Subcutaneous abdominal adipose tissue (tissue), 5 donors: ENCODE measurements around the gene JADE2.

Experiments
- H3K27ac ChIP-seq: one replicate; pipeline ENCODE4 v1.7.0; 2013; ENCODE audit warnings: low read depth, mild to moderate bottlenecking, inconsistent platforms, low read length, moderate library complexity
- H3K27me3 ChIP-seq, 5 donors: one replicate each; pipeline ENCODE4 v1.7.0; 2013; ENCODE audit warnings: low read length in 5 of 5, inconsistent platforms in 1 of 5; ENCODE audit not compliant: control insufficient read depth in 5 of 5, insufficient read depth in 4 of 5
- H3K36me3 ChIP-seq, 5 donors: one replicate each; pipeline ENCODE4 v1.7.0; 2013; ENCODE audit warnings: low read length in 5 of 5; ENCODE audit not compliant: control insufficient read depth in 5 of 5, insufficient read depth in 5 of 5
- H3K4me1 ChIP-seq, 5 donors: one replicate each; pipeline ENCODE4 v1.7.0; 2013; ENCODE audit warnings: low read length in 5 of 5, mild to moderate bottlenecking in 3 of 5, moderate library complexity in 1 of 5; ENCODE audit not compliant: control insufficient read depth in 5 of 5, insufficient read depth in 5 of 5
- H3K4me3 ChIP-seq, 5 donors: one replicate each; pipeline ENCODE4 v1.7.0; 2013; ENCODE audit warnings: low read length in 5 of 5, low read depth in 1 of 5
- H3K9ac ChIP-seq, 5 donors: one replicate each; pipeline ENCODE4 v1.7.0; 2013; ENCODE audit warnings: low read length in 5 of 5, mild to moderate bottlenecking in 4 of 5, moderate library complexity in 3 of 5
- H3K9me3 ChIP-seq, 5 donors: one replicate each; pipeline ENCODE4 v1.7.0; 2013; ENCODE audit warnings: low read length in 5 of 5; ENCODE audit not compliant: control insufficient read depth in 5 of 5
- donor health status: healthy.
- donor health status: healthy.
- donor health status: healthy.
- donor health status: healthy.
- donor health status: healthy.

JADE2 gene

GRCh38 chr5:134541736-134542376, 16.4 kb downstream of the JADE2 start:
- no peaks in the 10 kb centered on the region for H3K9me3 ChIP-seq
- peaks cover 0 to 60% (median 43%) of the 10 kb centered on the region in 5 donors for H3K36me3 ChIP-seq
- peaks cover 5 to 32% (median 30%) of the 10 kb centered on the region in 5 donors for H3K4me1 ChIP-seq
- H3K27me3 ChIP-seq, result no peaks in the 10 kb centered on the region
- H3K9ac ChIP-seq, result no peak overlapping the region
- H3K4me3 ChIP-seq, result no peak overlapping the region
- H3K27ac ChIP-seq, result no peak overlapping the region

GRCh38 chr5:134543820-134544614, 18.5 kb downstream of the JADE2 start:
- Histone ChIP-seq H3K27me3 (no peaks in the 10 kb centered on the region), H3K4me1 (peaks cover 7 to 53% (median 47%) of the 10 kb centered on the region in 5 donors), H3K27ac (peak overlapping the region; percentile 47), H3K36me3 (peaks cover 0 to 56% (median 37%) of the 10 kb centered on the region in 5 donors), H3K9me3 (no peaks in the 10 kb centered on the region), H3K4me3 (no peak overlapping the region), H3K9ac (peak overlapping the region in 1 of 5 donors; percentile 16)

GRCh38 chr5:134545070-134545868, 19.8 kb downstream of the JADE2 start:
- Histone ChIP-seq H3K36me3 (peaks cover 0 to 51% (median 29%) of the 10 kb centered on the region in 5 donors), H3K4me1 (peaks cover 7 to 60% (median 49%) of the 10 kb centered on the region in 5 donors), H3K27ac (peak overlapping the region; percentile 47), H3K27me3 (no peaks in the 10 kb centered on the region), H3K4me3 (peak overlapping the region in 1 of 5 donors; percentile 34), H3K9me3 (no peaks in the 10 kb centered on the region), H3K9ac (peak overlapping the region in 2 of 5 donors; percentile 16 to 38)

GRCh38 chr5:134547066-134547465, 21.6 kb downstream of the JADE2 start:
- H3K36me3 ChIP-seq, result peaks cover 0 to 44% (median 17%) of the 10 kb centered on the region in 5 donors
- H3K4me1 ChIP-seq, result peaks cover 7 to 67% (median 51%) of the 10 kb centered on the region in 5 donors
- no peaks in the 10 kb centered on the region for H3K9me3 ChIP-seq
- H3K9ac ChIP-seq, result no peak overlapping the region
- no peak overlapping the region for H3K27ac ChIP-seq
- H3K4me3 ChIP-seq, result no peak overlapping the region
- H3K27me3 ChIP-seq, result no peaks in the 10 kb centered on the region

- peak overlapping the region in 1 of 5 donors; percentile 39 for H3K4me3 ChIP-seq
- peaks cover 0 to 49% (median 20%) of the 10 kb centered on the region in 5 donors for H3K36me3 ChIP-seq
- no peaks in the 10 kb centered on the region for H3K9me3 ChIP-seq
- no peaks in the 10 kb centered on the region for H3K27me3 ChIP-seq
- H3K27ac ChIP-seq, result no peak overlapping the region
- no peak overlapping the region for H3K9ac ChIP-seq
- H3K4me1 ChIP-seq, result peaks cover 7 to 72% (median 52%) of the 10 kb centered on the region in 5 donors
Measured at GRCh38 chr5:134547579-134547978, 22.1 kb downstream of the JADE2 start.

- Histone ChIP-seq H3K4me1 (peaks cover 7 to 78% (median 55%) of the 10 kb centered on the region in 5 donors), H3K27ac (no peak overlapping the region), H3K4me3 (peak overlapping the region in 1 of 5 donors; percentile 39), H3K27me3 (no peaks in the 10 kb centered on the region), H3K9ac (no peak overlapping the region), H3K9me3 (no peaks in the 10 kb centered on the region), H3K36me3 (peaks cover 0 to 54% (median 23%) of the 10 kb centered on the region in 5 donors)
Measured at GRCh38 chr5:134547999-134548658, 22.7 kb downstream of the JADE2 start.

- H3K27ac ChIP-seq, result no peak overlapping the region
- H3K4me3 ChIP-seq, result no peak overlapping the region
- H3K4me1 ChIP-seq, result peaks cover 7 to 81% (median 57%) of the 10 kb centered on the region in 5 donors
- no peak overlapping the region for H3K9ac ChIP-seq
- peaks cover 0 to 57% (median 27%) of the 10 kb centered on the region in 5 donors for H3K36me3 ChIP-seq
- H3K27me3 ChIP-seq, result no peaks in the 10 kb centered on the region
- no peaks in the 10 kb centered on the region for H3K9me3 ChIP-seq
Measured at GRCh38 chr5:134549714-134550113, 24.2 kb downstream of the JADE2 start.

GRCh38 chr5:134550271-134551214, 25.1 kb downstream of the JADE2 start:
- Histone ChIP-seq H3K4me1 (peaks cover 12 to 81% (median 54%) of the 10 kb centered on the region in 5 donors), H3K9me3 (no peaks in the 10 kb centered on the region), H3K4me3 (no peak overlapping the region), H3K27ac (no peak overlapping the region), H3K9ac (no peak overlapping the region), H3K27me3 (no peaks in the 10 kb centered on the region), H3K36me3 (peaks cover 0 to 58% (median 29%) of the 10 kb centered on the region in 5 donors)
